IPS-15b (cell line): ENCODE results near the gene CD33.

Experiments
- H3K27me3 ChIP-seq: one replicate; pipeline ENCODE4 v1.6.1; 2013; ENCODE audit warnings: low read length; ENCODE audit not compliant: control insufficient read depth, insufficient read depth
- H3K36me3 ChIP-seq: one replicate; pipeline ENCODE4 v1.6.1; 2013; ENCODE audit warnings: low read length; ENCODE audit not compliant: control insufficient read depth, insufficient read depth
- H3K4me1 ChIP-seq: one replicate; pipeline ENCODE4 v1.6.1; 2013; ENCODE audit warnings: mild to moderate bottlenecking, low read length; ENCODE audit not compliant: control insufficient read depth, insufficient read depth
- H3K4me3 ChIP-seq: one replicate; pipeline ENCODE4 v1.5.1; 2013; ENCODE audit warnings: low read depth, low read length
- H3K9ac ChIP-seq: one replicate; pipeline ENCODE4 v1.6.1; 2013; ENCODE audit warnings: low read depth, mild to moderate bottlenecking, low read length
- H3K9me3 ChIP-seq: one replicate; pipeline ENCODE4 v1.6.1; 2013; ENCODE audit warnings: mild to moderate bottlenecking, low read length; ENCODE audit not compliant: control insufficient read depth, insufficient read depth

CD33 gene

GRCh38 chr19:51211833-51212232 is 13.0 kb upstream of the CD33 start:
- no peak overlapping the region for H3K4me3 ChIP-seq
- no peak overlapping the region for H3K9ac ChIP-seq
- no peaks in the 10 kb centered on the region for H3K36me3 ChIP-seq
- no peaks in the 10 kb centered on the region for H3K27me3 ChIP-seq
- H3K9me3 ChIP-seq = no peaks in the 10 kb centered on the region
- H3K4me1 ChIP-seq = no peaks in the 10 kb centered on the region

DNA sequence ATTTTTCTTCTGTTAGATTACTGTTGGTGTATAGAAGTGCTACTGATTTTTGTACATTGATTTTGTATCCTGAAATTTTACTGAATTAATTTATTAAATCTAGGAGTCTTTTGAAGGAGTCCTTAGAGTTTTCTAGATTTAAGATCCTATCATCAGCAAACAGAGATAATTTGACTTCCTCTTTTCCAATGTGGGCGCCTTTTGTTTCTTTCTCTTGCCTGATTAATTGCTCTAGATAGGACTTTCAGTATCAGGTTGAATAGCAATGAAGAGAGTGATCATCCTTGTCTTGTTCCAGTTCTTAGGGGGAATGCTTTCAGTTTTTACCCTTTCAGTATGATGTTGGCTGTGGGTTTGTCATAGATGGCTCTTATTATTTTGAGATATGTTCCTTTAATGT is 5.6 kb upstream of the CD33 start:
- H3K9ac ChIP-seq = no peak overlapping the region
- H3K4me1 ChIP-seq = no peaks in the 10 kb centered on the region
- H3K27me3 ChIP-seq = no peaks in the 10 kb centered on the region
- H3K4me3 ChIP-seq = no peak overlapping the region
- no peaks in the 10 kb centered on the region for H3K9me3 ChIP-seq
- no peaks in the 10 kb centered on the region for H3K36me3 ChIP-seq

GRCh38 chr19:51219971-51220370 is 4.9 kb upstream of the CD33 start:
- Histone ChIP-seq H3K4me3 (no peak overlapping the region), H3K4me1 (no peaks in the 10 kb centered on the region), H3K36me3 (no peaks in the 10 kb centered on the region), H3K9me3 (no peaks in the 10 kb centered on the region), H3K27me3 (no peaks in the 10 kb centered on the region), H3K9ac (no peak overlapping the region)

- H3K4me3 ChIP-seq = no peak overlapping the region
- H3K27me3 ChIP-seq = no peaks in the 10 kb centered on the region
- H3K9me3 ChIP-seq = no peaks in the 10 kb centered on the region
- no peaks in the 10 kb centered on the region for H3K4me1 ChIP-seq
- H3K9ac ChIP-seq = no peak overlapping the region
- no peaks in the 10 kb centered on the region for H3K36me3 ChIP-seq
Measured at GRCh38 chr19:51220996-51221395, 3.9 kb upstream of the CD33 start.

GRCh38 chr19:51224163-51224641 is 678 bp upstream of the CD33 start:
- H3K9me3 ChIP-seq = no peaks in the 10 kb centered on the region
- H3K4me1 ChIP-seq = no peaks in the 10 kb centered on the region
- no peak overlapping the region for H3K4me3 ChIP-seq
- no peaks in the 10 kb centered on the region for H3K36me3 ChIP-seq
- no peak overlapping the region for H3K9ac ChIP-seq
- H3K27me3 ChIP-seq = no peaks in the 10 kb centered on the region

- Histone ChIP-seq H3K4me1 (no peaks in the 10 kb centered on the region), H3K36me3 (no peaks in the 10 kb centered on the region), H3K4me3 (no peak overlapping the region), H3K27me3 (no peaks in the 10 kb centered on the region), H3K9me3 (no peaks in the 10 kb centered on the region), H3K9ac (no peak overlapping the region)
Measured at GRCh38 chr19:51226067-51226466, 1.2 kb downstream of the CD33 start.

DNA sequence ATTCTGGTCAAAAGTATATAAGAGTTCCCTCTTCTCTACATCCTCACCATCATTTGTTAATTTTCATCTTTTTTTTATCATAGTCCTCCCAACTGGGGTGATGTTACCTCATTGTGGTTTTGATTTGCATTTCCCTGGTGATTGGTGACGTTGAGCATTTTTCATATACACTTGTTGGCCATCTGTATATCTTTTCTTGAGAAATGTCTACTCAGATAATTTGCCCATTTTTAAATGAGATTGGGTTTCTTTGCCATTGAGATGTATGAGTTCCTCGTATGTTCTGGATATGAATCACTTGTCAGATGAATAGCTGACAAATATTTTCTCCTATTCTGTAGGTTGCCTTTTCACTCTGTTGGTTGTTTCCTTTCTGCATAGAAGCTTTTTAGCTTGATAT is 2.4 kb downstream of the CD33 start:
- H3K4me1 ChIP-seq = no peaks in the 10 kb centered on the region
- H3K27me3 ChIP-seq = no peaks in the 10 kb centered on the region
- no peaks in the 10 kb centered on the region for H3K9me3 ChIP-seq
- H3K9ac ChIP-seq = no peak overlapping the region
- no peaks in the 10 kb centered on the region for H3K36me3 ChIP-seq
- no peak overlapping the region for H3K4me3 ChIP-seq

- H3K36me3 ChIP-seq = no peaks in the 10 kb centered on the region
- no peaks in the 10 kb centered on the region for H3K27me3 ChIP-seq
- no peak overlapping the region for H3K9ac ChIP-seq
- H3K9me3 ChIP-seq = no peaks in the 10 kb centered on the region
- no peak overlapping the region for H3K4me3 ChIP-seq
- no peaks in the 10 kb centered on the region for H3K4me1 ChIP-seq
Measured at GRCh38 chr19:51227966-51228365, 3.1 kb downstream of the CD33 start.

GRCh38 chr19:51240866-51241265 is 16.0 kb downstream of the CD33 start:
- H3K9me3 ChIP-seq = no peaks in the 10 kb centered on the region
- H3K27me3 ChIP-seq = peaks cover 3% of the 10 kb centered on the region
- no peaks in the 10 kb centered on the region for H3K4me1 ChIP-seq
- no peak overlapping the region for H3K4me3 ChIP-seq
- no peak overlapping the region for H3K9ac ChIP-seq
- no peaks in the 10 kb centered on the region for H3K36me3 ChIP-seq

DNA sequence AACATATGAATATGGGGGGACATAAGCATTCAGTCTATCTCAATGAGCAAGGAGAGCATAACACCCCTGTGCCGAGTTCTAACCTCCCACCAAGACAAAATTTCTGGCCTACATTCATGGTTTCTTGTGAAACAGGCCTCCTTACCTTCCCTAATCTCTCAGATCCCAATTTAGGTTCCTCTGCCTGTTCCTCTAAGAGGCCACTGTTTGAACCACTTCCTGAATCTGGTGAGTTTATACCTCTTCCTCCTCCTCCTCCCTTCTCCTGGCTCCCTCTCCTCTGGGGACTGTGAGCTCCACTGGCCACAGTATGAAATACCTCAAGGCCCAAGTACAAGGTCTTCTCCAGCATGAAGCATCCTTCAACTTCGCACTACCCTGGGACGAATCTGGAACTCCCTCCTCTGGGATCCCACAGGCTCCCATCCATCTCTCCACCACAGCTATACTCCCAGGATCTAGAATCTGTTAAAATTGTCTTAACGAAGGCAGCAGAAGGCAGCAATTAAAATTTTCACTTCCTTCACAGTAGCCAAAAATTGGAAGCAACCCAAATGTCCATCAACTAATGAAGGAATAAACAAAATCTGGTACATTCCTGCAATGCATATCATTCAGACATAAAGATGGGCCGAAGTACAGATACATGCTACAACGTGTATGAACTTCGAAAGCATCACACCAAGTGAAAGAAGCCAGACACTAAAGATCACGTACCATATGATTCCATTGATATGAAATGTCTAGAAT is 18.2 kb downstream of the CD33 start:
- Histone ChIP-seq H3K9me3 (no peaks in the 10 kb centered on the region), H3K27me3 (no peaks in the 10 kb centered on the region), H3K4me3 (no peak overlapping the region)

DNA sequence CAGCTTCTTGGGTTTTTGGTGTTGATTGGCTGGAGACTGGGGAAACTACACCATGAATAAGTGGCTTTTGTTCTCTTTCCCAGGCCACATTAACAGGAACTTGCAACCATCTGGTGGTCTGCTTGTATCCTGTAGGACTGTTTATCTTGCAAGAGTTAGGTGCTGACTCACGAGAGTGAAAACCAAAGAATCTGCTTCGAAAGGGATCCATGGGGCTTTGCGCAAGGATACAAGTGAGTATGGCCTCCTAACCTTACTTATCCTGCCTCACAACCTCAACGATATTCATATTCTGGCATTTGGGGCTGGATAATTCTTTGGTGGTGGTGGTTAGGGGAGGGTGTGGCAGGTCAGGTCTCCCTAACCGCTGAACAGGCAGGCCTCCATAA is 21.3 kb downstream of the CD33 start:
- Histone ChIP-seq H3K4me3 (no peak overlapping the region), H3K9ac (no peak overlapping the region), H3K9me3 (no peaks in the 10 kb centered on the region), H3K27me3 (no peaks in the 10 kb centered on the region), H3K36me3 (no peaks in the 10 kb centered on the region), H3K4me1 (no peaks in the 10 kb centered on the region)

More for the DNA sequence above, 18.2 kb downstream of the CD33 start:
- Histone ChIP-seq H3K9ac (no peak overlapping the region), H3K36me3 (no peaks in the 10 kb centered on the region), H3K4me1 (no peaks in the 10 kb centered on the region)

- Histone ChIP-seq H3K9me3 (no peaks in the 10 kb centered on the region), H3K27me3 (no peaks in the 10 kb centered on the region), H3K4me1 (no peaks in the 10 kb centered on the region), H3K4me3 (no peak overlapping the region), H3K36me3 (no peaks in the 10 kb centered on the region), H3K9ac (no peak overlapping the region)
Measured at GRCh38 chr19:51247972-51248590, 23.2 kb downstream of the CD33 start.
